Epithelial cell of esophagus (primary cell): ENCODE measurements around the gene HOXD9.

Experiments
- DNase-seq: peaks from one replicate; pipeline ENCODE4 v3.0.0; 2010; ENCODE audit warnings: low read depth
- H3K4me3 ChIP-seq: 2 replicates; pipeline ENCODE4 v1.5.1; 2011; ENCODE audit warnings: mild to moderate bottlenecking, low read length, control low read depth
- CTCF ChIP-seq: IDR thresholded peaks from 2 replicates; pipeline ENCODE4 v1.5.1; 2011; ENCODE audit warnings: low read depth, mild to moderate bottlenecking, low read length, control low read depth, inconsistent platforms; ENCODE audit not compliant: insufficient read depth; ENCODE audit errors: missing control alignments

HOXD9 gene

GRCh38 chr2:176162911-176163671, 40.6 kb downstream of the HOXD9 start:
- no peak for TF ChIP-seq CTCF
- no peak for DNase-seq
- H3K4me3 ChIP-seq = no peak overlapping the region

- no peak for DNase-seq
- no peak for TF ChIP-seq CTCF
- H3K4me3 ChIP-seq = no peak overlapping the region
These were observed 41.1 kb downstream of the HOXD9 start for GRCh38 chr2:176163672-176164056.

GRCh38 chr2:176164201-176164600, 41.7 kb downstream of the HOXD9 start:
- no peak for TF ChIP-seq CTCF
- no peak for DNase-seq
- no peak overlapping the region for H3K4me3 ChIP-seq

GRCh38 chr2:176164611-176165369, 42.3 kb downstream of the HOXD9 start:
- no peak for TF ChIP-seq CTCF
- DNase-seq = no peak
- no peak overlapping the region for H3K4me3 ChIP-seq

GRCh38 chr2:176165370-176166050, 43.0 kb downstream of the HOXD9 start:
- H3K4me3 ChIP-seq = no peak overlapping the region
- TF ChIP-seq CTCF = no peak
- DNase-seq = no peak

GRCh38 chr2:176166272-176166671, 43.8 kb downstream of the HOXD9 start:
- H3K4me3 ChIP-seq = no peak overlapping the region
- no peak for TF ChIP-seq CTCF
- DNase-seq = no peak
